AG04449 (cell line): ENCODE data around the gene ABCB8.

Experiments used
- CTCF ChIA-PET: fragments of 350-600 bp; formaldehyde crosslinking; extraction: SDS; loops from one replicate; lab custom pipeline; 2021; ENCODE audit warnings: antibody characterized with exemption; lab: Yijun Ruan, JAX
- POLR2A ChIA-PET: fragments of 400-600, 350-600 bp; formaldehyde crosslinking; extraction: SDS; loops from one replicate; lab custom pipeline; 2020; ENCODE audit warnings: antibody characterized with exemption, inconsistent platforms; lab: Yijun Ruan, JAX
- DNase-seq: peaks from one replicate; pipeline ENCODE4 v3.0.0-alpha.2; 2010; ENCODE audit warnings: low read depth, low spot score
- H3K4me3 ChIP-seq: 2 replicates; pipeline ENCODE4 v1.5.1; 2011; ENCODE audit warnings: low read depth, mild to moderate bottlenecking, control low read depth, low read length
- TF ChIP-seq, protein P1 (sequence below): IDR thresholded peaks from one replicate; pipeline ENCODE4 v1.5.1; 2011; ENCODE audit warnings: mild to moderate bottlenecking, moderate library complexity, low read length, control low read depth, inconsistent platforms; ENCODE audit not compliant: insufficient read depth; ENCODE audit errors: missing control alignments

Gene ABCB8

DNA sequence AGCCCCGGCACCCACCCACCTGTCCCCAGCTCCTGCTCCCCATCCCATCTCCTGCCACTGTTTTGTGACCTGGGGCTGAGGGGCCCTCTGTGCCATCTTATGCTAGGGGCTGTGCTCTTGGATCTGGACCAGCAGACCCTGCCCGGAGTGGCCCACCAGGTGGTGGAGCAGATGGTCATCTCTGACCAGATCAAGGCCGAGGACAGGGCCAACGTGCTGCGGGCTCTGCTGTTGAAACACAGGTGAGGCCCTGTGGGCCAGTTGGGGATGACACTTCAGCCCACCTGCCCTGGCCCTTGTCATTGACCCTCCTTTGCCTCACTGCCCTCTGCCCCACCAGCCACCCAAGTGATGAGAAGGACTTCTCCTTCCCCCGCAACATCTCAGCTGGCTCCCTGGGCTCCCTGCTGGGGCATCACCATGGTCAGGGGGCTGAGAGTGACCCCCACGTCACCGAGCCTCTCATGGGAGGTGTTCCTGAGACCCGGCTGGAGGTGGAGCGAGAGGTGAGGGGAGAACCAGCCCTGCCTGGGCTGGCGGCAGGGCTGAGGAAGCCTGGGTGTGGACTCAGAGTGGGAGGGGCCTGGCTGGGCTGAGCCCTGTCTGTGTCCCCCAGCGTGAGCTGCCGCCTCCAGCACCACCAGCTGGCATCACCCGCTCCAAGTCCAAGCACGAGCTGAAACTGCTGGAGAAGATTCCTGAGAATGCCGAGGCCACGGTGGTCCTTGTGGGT is 41.8 kb downstream of the ABCB8 start:
- CTCF ChIA-PET, result interaction anchor here (2.6 to 4.4 kb wide), 2 partner anchors 7 to 42 kb away, joined by 11 to 24 read pairs; no protein-coding TSS in a partner anchor
- POLR2A ChIA-PET, result interaction anchor here (0.6 kb wide), 1 partner anchor 137 kb away, joined by 3 read pairs; no protein-coding TSS in a partner anchor
- TF ChIP-seq, protein P1, sequence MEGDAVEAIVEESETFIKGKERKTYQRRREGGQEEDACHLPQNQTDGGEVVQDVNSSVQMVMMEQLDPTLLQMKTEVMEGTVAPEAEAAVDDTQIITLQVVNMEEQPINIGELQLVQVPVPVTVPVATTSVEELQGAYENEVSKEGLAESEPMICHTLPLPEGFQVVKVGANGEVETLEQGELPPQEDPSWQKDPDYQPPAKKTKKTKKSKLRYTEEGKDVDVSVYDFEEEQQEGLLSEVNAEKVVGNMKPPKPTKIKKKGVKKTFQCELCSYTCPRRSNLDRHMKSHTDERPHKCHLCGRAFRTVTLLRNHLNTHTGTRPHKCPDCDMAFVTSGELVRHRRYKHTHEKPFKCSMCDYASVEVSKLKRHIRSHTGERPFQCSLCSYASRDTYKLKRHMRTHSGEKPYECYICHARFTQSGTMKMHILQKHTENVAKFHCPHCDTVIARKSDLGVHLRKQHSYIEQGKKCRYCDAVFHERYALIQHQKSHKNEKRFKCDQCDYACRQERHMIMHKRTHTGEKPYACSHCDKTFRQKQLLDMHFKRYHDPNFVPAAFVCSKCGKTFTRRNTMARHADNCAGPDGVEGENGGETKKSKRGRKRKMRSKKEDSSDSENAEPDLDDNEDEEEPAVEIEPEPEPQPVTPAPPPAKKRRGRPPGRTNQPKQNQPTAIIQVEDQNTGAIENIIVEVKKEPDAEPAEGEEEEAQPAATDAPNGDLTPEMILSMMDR, result no peak
- H3K4me3 ChIP-seq, result no peak overlapping the region
- DNase-seq, result no peak

DNA sequence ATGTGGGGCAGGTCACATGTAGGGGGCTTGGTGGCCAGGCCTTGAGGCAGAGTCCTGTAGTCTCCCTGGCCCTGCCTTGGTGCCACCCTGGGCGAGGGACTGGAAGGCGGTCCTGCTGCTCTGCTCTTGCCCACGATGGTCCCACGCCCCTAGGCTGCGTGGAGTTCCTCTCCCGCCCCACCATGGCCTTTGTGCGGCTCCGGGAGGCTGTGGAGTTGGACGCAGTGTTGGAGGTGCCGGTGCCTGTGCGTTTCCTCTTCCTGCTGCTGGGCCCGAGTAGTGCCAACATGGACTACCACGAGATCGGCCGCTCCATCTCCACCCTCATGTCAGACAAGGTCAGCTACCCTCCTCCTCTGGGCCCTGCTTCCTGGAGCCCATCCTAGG is 42.3 kb downstream of the ABCB8 start:
- ChIA-PET CTCF (no interaction called here), POLR2A (interaction anchor here (0.6 kb wide), 1 partner anchor 136 kb away, joined by 3 read pairs; no protein-coding TSS in a partner anchor)
- no peak for DNase-seq
- TF ChIP-seq, protein P1, result no peak
- H3K4me3 ChIP-seq, result no peak overlapping the region

- no peak for DNase-seq
- POLR2A ChIA-PET, result interaction anchor here (0.7 to 1.0 kb wide), 2 partner anchors 8 to 85 kb away, joined by 3 to 5 read pairs; no protein-coding TSS in a partner anchor
- H3K4me3 ChIP-seq, result no peak overlapping the region
- TF ChIP-seq, protein P1, result no peak
- CTCF ChIA-PET, result no interaction called here
Observed at GRCh38 chr7:151071032-151071866, 43.0 kb downstream of the ABCB8 start.

DNA sequence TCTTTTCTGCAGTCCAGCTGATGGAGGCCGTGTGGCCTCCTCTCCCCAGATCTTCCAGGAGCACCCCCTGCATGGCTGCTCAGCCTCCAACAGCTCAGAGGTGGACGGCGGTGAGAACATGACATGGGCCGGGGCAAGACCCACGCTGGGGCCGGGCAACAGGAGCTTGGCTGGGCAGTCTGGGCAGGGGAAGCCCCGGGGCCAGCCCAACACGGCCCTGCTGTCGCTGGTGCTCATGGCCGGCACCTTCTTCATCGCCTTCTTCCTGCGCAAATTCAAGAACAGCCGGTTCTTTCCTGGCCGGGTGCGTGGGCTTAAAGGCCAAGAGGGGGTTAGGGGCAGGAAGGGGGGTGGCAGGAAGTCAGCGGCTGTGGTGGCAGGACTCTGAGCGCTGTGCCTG is 45.7 kb downstream of the ABCB8 start:
- CTCF ChIA-PET, result interaction anchor here (1.0 to 1.4 kb wide), 3 partner anchors 11 to 37 kb away, joined by 3 to 4 read pairs (median 3); no protein-coding TSS in a partner anchor
- no peak overlapping the region for H3K4me3 ChIP-seq
- TF ChIP-seq, protein P1, result no peak
- DNase-seq, result no peak
- POLR2A ChIA-PET, result no interaction called here

GRCh38 chr7:151074817-151075661 is 46.8 kb downstream of the ABCB8 start:
- DNase-seq, result no peak
- CTCF ChIA-PET, result interaction anchor here (1.4 kb wide), 1 partner anchor 10 kb away, joined by 3 read pairs; no protein-coding TSS in a partner anchor
- TF ChIP-seq, protein P1, result no peak
- POLR2A ChIA-PET, result no interaction called here
- no peak overlapping the region for H3K4me3 ChIP-seq
